ENCODE results near the gene BEST4.

- TF ChIP-seq CTCF (IDR thresholded peaks at IDR 0.05), result no peak
- TF ChIP-seq TCF7L2 (IDR thresholded peaks at IDR 0.05; ENCODE audit: low read depth, low read length), result no peak
- no peak for TF ChIP-seq POLR2AphosphoS5 (IDR thresholded peaks at IDR 0.05; ENCODE audit: low read depth, low read length)
- TF ChIP-seq REST (IDR thresholded peaks at IDR 0.05; ENCODE audit: insufficient read depth in 1 of 2, low read depth in 2 of 2, low read length in 1 of 2), result no peak
These were observed 32.6 kb upstream of the BEST4 start for GRCh38 chr1:44820328-44821239.
